Measurements from ENCODE around the gene RAET1G. TPM values are rescaled to one million over a fixed set of nuclear protein-coding genes. Genes with fewer than 3 reads are reported as not detected.

Gene RAET1G
- total and polyA plus RNA-seq, 2 donors (not counting 1 experiment from before 2014, with no cell fraction given), result not detected

GRCh38 chr6:149904661-149905370, 18.1 kb downstream of the RAET1G start:
- WGBS (ENCODE audit: insufficient coverage), result 87% methylated on average over 13 of the region's 13 CpGs
- Histone ChIP-seq H3K27ac (ENCODE audit: low read length in 2 of 2) (no peak overlapping the region), H2AFZ (ENCODE audit: insufficient read depth, low read depth, low read length, poor library complexity, severe bottlenecking) (no peak overlapping the region), H3K4me3 (ENCODE audit: control extremely low read depth in 1 of 5, extremely low read depth in 1 of 5, insufficient read depth in 1 of 5, low read depth in 2 of 5, low read length in 4 of 5) (no peak overlapping the region), H3K9me3 (ENCODE audit: control extremely low read depth in 1 of 3, control insufficient read depth in 2 of 3, insufficient read depth in 1 of 3, low read length in 2 of 3) (peaks cover 0 to 19% (median 8%) of the 10 kb centered on the region in 3 donors), H3K9ac (ENCODE audit: low read length) (no peak overlapping the region), H3K79me2 (ENCODE audit: control insufficient read depth, insufficient read depth, low read length) (no peaks in the 10 kb centered on the region), H3K4me2 (replicated peaks; ENCODE audit: low read depth, low read length, poor library complexity, severe bottlenecking) (no peak overlapping the region), H4K20me1 (ENCODE audit: control insufficient read depth, insufficient read depth, low read length, poor library complexity, severe bottlenecking) (no peaks in the 10 kb centered on the region), H3K27me3 (replicated peaks in 1 of 4; ENCODE audit: control extremely low read depth in 1 of 4, control insufficient read depth in 3 of 4, insufficient read depth in 4 of 4, low read length in 3 of 4) (peaks cover 0 to 14% (median 0%) of the 10 kb centered on the region in 4 experiments), H3K4me1 (ENCODE audit: control insufficient read depth in 2 of 2, insufficient read depth in 2 of 2, low read length in 2 of 2) (no peaks in the 10 kb centered on the region), H3K36me3 (replicated peaks in 1 of 2; ENCODE audit: control extremely low read depth in 1 of 2, control insufficient read depth in 1 of 2, extremely low read depth in 1 of 2, insufficient read depth in 2 of 2, low read length in 1 of 2) (no peaks in the 10 kb centered on the region)
- DNase-seq (no peak), ATAC-seq (ENCODE audit: low read depth) (no peak)
- Mint-ChIP-seq H3K27me3 (peaks cover 12% of the 10 kb centered on the region), H3K4me3 (no peak overlapping the region), H3K27ac (no peak overlapping the region), H3K9me3 (ENCODE audit: insufficient read depth) (peaks cover 8% of the 10 kb centered on the region), H3K4me1 (no peaks in the 10 kb centered on the region)
- ChIA-PET CTCF (interaction anchor here (0.9 kb wide), 1 partner anchor 18 kb away, joined by 3 read pairs; no protein-coding TSS in a partner anchor), POLR2A (no interaction called here)
- intact Hi-C loops (cut with micrococcal nuclease), result no loop called here
- TF ChIP-seq CTCF (IDR thresholded peaks at IDR 0.05), result no peak
- TF ChIP-seq EZH2 (IDR thresholded peaks at IDR 0.05; ENCODE audit: borderline replicate concordance, insufficient read depth, low read depth, low read length, poor library complexity, severe bottlenecking), result no peak

- ATAC-seq (ENCODE audit: low read depth) (no peak), DNase-seq (no peak)
- no peaks in the 10 kb centered on the region for H3K4me1 ChIP-seq (ENCODE audit: control insufficient read depth in 2 of 2, insufficient read depth in 2 of 2, low read length in 2 of 2)
- Mint-ChIP-seq H3K9me3 (ENCODE audit: insufficient read depth) (peaks cover 8% of the 10 kb centered on the region), H3K27me3 (peaks cover 17% of the 10 kb centered on the region), H3K27ac (no peak overlapping the region), H3K4me1 (no peaks in the 10 kb centered on the region), H3K4me3 (no peak overlapping the region)
- no peak overlapping the region for H3K27ac ChIP-seq (ENCODE audit: low read length in 2 of 2)
- CTCF ChIA-PET, result no interaction called here
- no peak overlapping the region for H3K9ac ChIP-seq (ENCODE audit: low read length)
- no peak overlapping the region for H3K4me3 ChIP-seq (ENCODE audit: control extremely low read depth in 1 of 5, extremely low read depth in 1 of 5, insufficient read depth in 1 of 5, low read depth in 2 of 5, low read length in 4 of 5)
- H3K9me3 ChIP-seq (ENCODE audit: control extremely low read depth in 1 of 3, control insufficient read depth in 2 of 3, insufficient read depth in 1 of 3, low read length in 2 of 3), result peaks cover 0 to 12% (median 8%) of the 10 kb centered on the region in 3 donors
- no peaks in the 10 kb centered on the region for H3K36me3 ChIP-seq (replicated peaks in 1 of 2; ENCODE audit: control extremely low read depth in 1 of 2, control insufficient read depth in 1 of 2, extremely low read depth in 1 of 2, insufficient read depth in 2 of 2, low read length in 1 of 2)
- no peak overlapping the region for H2AFZ ChIP-seq (ENCODE audit: insufficient read depth, low read depth, low read length, poor library complexity, severe bottlenecking)
- H3K4me2 ChIP-seq (replicated peaks; ENCODE audit: low read depth, low read length, poor library complexity, severe bottlenecking), result no peak overlapping the region
- intact Hi-C loops (cut with micrococcal nuclease), result no loop called here
- no peak for TF ChIP-seq CTCF (IDR thresholded peaks at IDR 0.05)
- 77% methylated on average over 5 of the region's 5 CpGs for WGBS (ENCODE audit: insufficient coverage)
- no peaks in the 10 kb centered on the region for H3K79me2 ChIP-seq (ENCODE audit: control insufficient read depth, insufficient read depth, low read length)
- no peaks in the 10 kb centered on the region for H4K20me1 ChIP-seq (ENCODE audit: control insufficient read depth, insufficient read depth, low read length, poor library complexity, severe bottlenecking)
- peaks cover 0 to 11% (median 0%) of the 10 kb centered on the region in 4 experiments for H3K27me3 ChIP-seq (replicated peaks in 1 of 4; ENCODE audit: control extremely low read depth in 1 of 4, control insufficient read depth in 3 of 4, insufficient read depth in 4 of 4, low read length in 3 of 4)
- POLR2A ChIA-PET, result no interaction called here
These were observed 18.8 kb downstream of the RAET1G start for GRCh38 chr6:149903938-149904611.

Measured in B cell (primary cell).